K562 (cell line): Measurements from ENCODE around the gene NCF1.
"Not testable (repeated sequence)": the region's sequence is repeated elsewhere in the genome, so short reads cannot be mapped to it uniquely, and the experiment has no call there.

Experiments used
- CEBPG ChIP-seq, 3 experiments: fragments of 200-800 bp in 1 of 3; sonication (Bioruptor generic) in 1 of 3; sonication (generic) in 1 of 3; formaldehyde crosslinking in 1 of 3; IDR thresholded peaks in 2 of 3; conservative IDR thresholded peaks in 1 of 3; 2 replicates each; pipeline versions ENCODE4 v1.6.1 to v1.8.0; 2016 to 2022; ENCODE audit warnings: missing compliant biosample characterization in 2 of 3, missing genetic modification characterization in 2 of 3, mild to moderate bottlenecking in 1 of 3, missing genetic modification reagents in 1 of 3
- GABPB1 ChIP-seq: sonication (generic); formaldehyde crosslinking; IDR thresholded peaks from 2 replicates; pipeline ENCODE4 v1.8.0; 2022; ENCODE audit warnings: mild to moderate bottlenecking, missing genetic modification reagents
- POLR2G ChIP-seq: fragments of 200-400 bp; formaldehyde crosslinking; IDR thresholded peaks from 2 replicates; pipeline ENCODE4 v1.6.1; 2017; ENCODE audit warnings: low read depth, mild to moderate bottlenecking, antibody characterized with exemption, low read length, moderate library complexity
- RAD21 ChIP-seq, 2 experiments: fragments of 250-450 bp in 1 of 2; fragments of 450-650 bp in 1 of 2; sonication (Bioruptor Pico) in 1 of 2; formaldehyde crosslinking in 1 of 2; IDR thresholded peaks in 1 of 2; conservative IDR thresholded peaks in 1 of 2; 2 replicates each; pipeline versions ENCODE4 v1.4.0 to v1.8.0; 2020 to 2022; ENCODE audit warnings: mild to moderate bottlenecking in 2 of 2, moderate library complexity in 1 of 2
- TF ChIP-seq, protein P1 (sequence below): sonication (generic); formaldehyde crosslinking; IDR thresholded peaks from 2 replicates; pipeline ENCODE4 v1.8.0; 2022; ENCODE audit warnings: mild to moderate bottlenecking, missing genetic modification reagents
- TF ChIP-seq, protein P2 (sequence below), 3 experiments: IDR thresholded peaks in 2 of 3; conservative IDR thresholded peaks in 1 of 3; 2 replicates each; pipeline ENCODE4 v1.5.1; 2011 to 2012; ENCODE audit warnings: low read length in 3 of 3, mild to moderate bottlenecking in 3 of 3, control low read depth in 2 of 3, improper control_type of control experiment in 1 of 3, inconsistent platforms in 1 of 3, low read depth in 1 of 3, mixed read lengths in 1 of 3, moderate library complexity in 1 of 3; ENCODE audit not compliant: insufficient read depth in 2 of 3

DNA sequence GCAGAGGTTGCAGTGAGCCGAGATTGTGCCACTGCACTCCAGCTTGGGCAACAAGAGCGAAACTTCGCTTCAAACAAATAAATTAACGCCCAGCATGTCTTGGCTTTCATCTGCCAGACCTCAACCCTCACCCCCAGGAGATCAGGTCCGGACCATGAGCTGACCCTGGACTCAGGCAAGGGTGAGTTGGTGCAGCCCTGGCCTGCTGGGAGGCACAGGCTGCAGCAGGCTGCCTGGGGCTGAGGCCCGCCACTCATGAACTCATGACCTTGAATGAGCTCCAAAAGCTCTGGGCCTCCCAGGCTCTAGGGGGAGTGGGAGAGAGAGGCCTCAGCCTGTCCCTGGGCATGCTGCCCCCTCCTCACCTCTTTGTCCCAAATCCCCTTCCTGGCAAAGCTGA is 1.7 kb upstream of the NCF1 start:
- TF ChIP-seq POLR2G; GABPB1; CEBPG (CRISPR knock-in tag; IDR thresholded peaks at IDR 0.05); CEBPG (tag; conservative IDR thresholded peaks at IDR 0.05 in 1 of 2, IDR thresholded peaks at IDR 0.05 in 1 of 2); RAD21 (CRISPR knock-in tag; conservative IDR thresholded peaks at IDR 0.05 in 1 of 2, IDR thresholded peaks at IDR 0.05 in 1 of 2): not testable (repeated sequence)
- TF ChIP-seq, protein P1, sequence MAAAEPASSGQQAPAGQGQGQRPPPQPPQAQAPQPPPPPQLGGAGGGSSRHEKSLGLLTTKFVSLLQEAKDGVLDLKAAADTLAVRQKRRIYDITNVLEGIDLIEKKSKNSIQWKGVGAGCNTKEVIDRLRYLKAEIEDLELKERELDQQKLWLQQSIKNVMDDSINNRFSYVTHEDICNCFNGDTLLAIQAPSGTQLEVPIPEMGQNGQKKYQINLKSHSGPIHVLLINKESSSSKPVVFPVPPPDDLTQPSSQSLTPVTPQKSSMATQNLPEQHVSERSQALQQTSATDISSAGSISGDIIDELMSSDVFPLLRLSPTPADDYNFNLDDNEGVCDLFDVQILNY (CRISPR knock-in tag) = not testable (repeated sequence)
- TF ChIP-seq, protein P2, sequence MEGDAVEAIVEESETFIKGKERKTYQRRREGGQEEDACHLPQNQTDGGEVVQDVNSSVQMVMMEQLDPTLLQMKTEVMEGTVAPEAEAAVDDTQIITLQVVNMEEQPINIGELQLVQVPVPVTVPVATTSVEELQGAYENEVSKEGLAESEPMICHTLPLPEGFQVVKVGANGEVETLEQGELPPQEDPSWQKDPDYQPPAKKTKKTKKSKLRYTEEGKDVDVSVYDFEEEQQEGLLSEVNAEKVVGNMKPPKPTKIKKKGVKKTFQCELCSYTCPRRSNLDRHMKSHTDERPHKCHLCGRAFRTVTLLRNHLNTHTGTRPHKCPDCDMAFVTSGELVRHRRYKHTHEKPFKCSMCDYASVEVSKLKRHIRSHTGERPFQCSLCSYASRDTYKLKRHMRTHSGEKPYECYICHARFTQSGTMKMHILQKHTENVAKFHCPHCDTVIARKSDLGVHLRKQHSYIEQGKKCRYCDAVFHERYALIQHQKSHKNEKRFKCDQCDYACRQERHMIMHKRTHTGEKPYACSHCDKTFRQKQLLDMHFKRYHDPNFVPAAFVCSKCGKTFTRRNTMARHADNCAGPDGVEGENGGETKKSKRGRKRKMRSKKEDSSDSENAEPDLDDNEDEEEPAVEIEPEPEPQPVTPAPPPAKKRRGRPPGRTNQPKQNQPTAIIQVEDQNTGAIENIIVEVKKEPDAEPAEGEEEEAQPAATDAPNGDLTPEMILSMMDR (IDR thresholded peaks at IDR 0.05 in 2 of 3, conservative IDR thresholded peaks at IDR 0.05 in 1 of 3; ENCODE audit: insufficient read depth in 2 of 3, low read depth in 1 of 3, low read length in 3 of 3) = not testable (repeated sequence)
